ENCODE measurements around the gene LCP2. TPM values are rescaled to one million over a fixed set of nuclear protein-coding genes. Genes with fewer than 3 reads are reported as not detected.

Gene LCP2
- total and polyA plus RNA-seq, 2 donors (not counting 1 experiment from before 2014, with no cell fraction given): 11.7 to 13.9 TPM

GRCh38 chr5:170278611-170279458 is 18.7 kb downstream of the LCP2 start:
- peak overlapping the region; percentile 45 for H3K9ac ChIP-seq (ENCODE audit: low read length)
- H3K4me3 Mint-ChIP-seq: peak overlapping the region; percentile 61
- intact Hi-C loops (cut with micrococcal nuclease): loop anchor here (1.0 kb wide), 2 partner anchors 14 to 52 kb away; no protein-coding TSS in a partner anchor
- H3K4me2 ChIP-seq (replicated peaks; ENCODE audit: low read depth, low read length, poor library complexity, severe bottlenecking): peak overlapping the region; percentile 79
- H3K27ac ChIP-seq (ENCODE audit: low read length in 2 of 2): peak overlapping the region; percentile 15 to 49
- CTCF ChIA-PET: interaction anchor here (0.8 to 8.9 kb wide), 8 partner anchors 10 to 69 kb away, joined by 3 to 127 read pairs (median 8); partner anchors contain the start of gene LCP2
- peak overlapping the region; percentile 90 for H3K27ac Mint-ChIP-seq
- H3K79me2 ChIP-seq (ENCODE audit: control insufficient read depth, insufficient read depth, low read length): no peaks in the 10 kb centered on the region
- WGBS (ENCODE audit: insufficient coverage): 8% methylated on average over 8 of the region's 9 CpGs
- H3K4me1 Mint-ChIP-seq: peaks cover 46% of the 10 kb centered on the region
- peak overlapping the region in 2 of 5 experiments; percentile 5 to 35 for H3K4me3 ChIP-seq (ENCODE audit: control extremely low read depth in 1 of 5, extremely low read depth in 1 of 5, insufficient read depth in 1 of 5, low read depth in 2 of 5, low read length in 4 of 5)
- H4K20me1 ChIP-seq (ENCODE audit: control insufficient read depth, insufficient read depth, low read length, poor library complexity, severe bottlenecking): no peaks in the 10 kb centered on the region
- H3K27me3 Mint-ChIP-seq: no peaks in the 10 kb centered on the region
- ATAC-seq (ENCODE audit: low read depth) (peak; percentile 87), DNase-seq (peak; percentile 73)
- peaks cover 41 to 46% of the 10 kb centered on the region in 2 donors for H3K4me1 ChIP-seq (ENCODE audit: control insufficient read depth in 2 of 2, insufficient read depth in 2 of 2, low read length in 2 of 2)
- H3K9me3 Mint-ChIP-seq (ENCODE audit: insufficient read depth): peaks cover 7% of the 10 kb centered on the region
- TF ChIP-seq CTCF (IDR thresholded peaks at IDR 0.05) (no peak), EZH2 (IDR thresholded peaks at IDR 0.05; ENCODE audit: borderline replicate concordance, insufficient read depth, low read depth, low read length, poor library complexity, severe bottlenecking) (no peak)
- no peaks in the 10 kb centered on the region for H3K36me3 ChIP-seq (replicated peaks in 1 of 2; ENCODE audit: control extremely low read depth in 1 of 2, control insufficient read depth in 1 of 2, extremely low read depth in 1 of 2, insufficient read depth in 2 of 2, low read length in 1 of 2)
- peaks cover under 1 to 6% (median 5%) of the 10 kb centered on the region in 3 donors for H3K9me3 ChIP-seq (ENCODE audit: control extremely low read depth in 1 of 3, control insufficient read depth in 2 of 3, insufficient read depth in 1 of 3, low read length in 2 of 3)
- peak overlapping the region; percentile 67 for H2AFZ ChIP-seq (ENCODE audit: insufficient read depth, low read depth, low read length, poor library complexity, severe bottlenecking)
- POLR2A ChIA-PET: interaction anchor here (1.0 to 2.7 kb wide), 5 partner anchors 10 to 60 kb away, joined by 3 to 10 read pairs (median 5); partner anchors contain the start of gene LCP2
- H3K27me3 ChIP-seq (replicated peaks in 1 of 4; ENCODE audit: control extremely low read depth in 1 of 4, control insufficient read depth in 3 of 4, insufficient read depth in 4 of 4, low read length in 3 of 4): no peaks in the 10 kb centered on the region

Measured in B cell (primary cell).